LoVo (cell line): Measurements from ENCODE around the gene POFUT2.
A peak's percentile ranks its signal among the peaks of the same experiment; 100 is the strongest.

Experiments
- DNase-seq: peaks from one replicate; pipeline ENCODE4 v3.0.0-alpha.2; 2016; ENCODE audit warnings: low spot score

The POFUT2 gene

DNA sequence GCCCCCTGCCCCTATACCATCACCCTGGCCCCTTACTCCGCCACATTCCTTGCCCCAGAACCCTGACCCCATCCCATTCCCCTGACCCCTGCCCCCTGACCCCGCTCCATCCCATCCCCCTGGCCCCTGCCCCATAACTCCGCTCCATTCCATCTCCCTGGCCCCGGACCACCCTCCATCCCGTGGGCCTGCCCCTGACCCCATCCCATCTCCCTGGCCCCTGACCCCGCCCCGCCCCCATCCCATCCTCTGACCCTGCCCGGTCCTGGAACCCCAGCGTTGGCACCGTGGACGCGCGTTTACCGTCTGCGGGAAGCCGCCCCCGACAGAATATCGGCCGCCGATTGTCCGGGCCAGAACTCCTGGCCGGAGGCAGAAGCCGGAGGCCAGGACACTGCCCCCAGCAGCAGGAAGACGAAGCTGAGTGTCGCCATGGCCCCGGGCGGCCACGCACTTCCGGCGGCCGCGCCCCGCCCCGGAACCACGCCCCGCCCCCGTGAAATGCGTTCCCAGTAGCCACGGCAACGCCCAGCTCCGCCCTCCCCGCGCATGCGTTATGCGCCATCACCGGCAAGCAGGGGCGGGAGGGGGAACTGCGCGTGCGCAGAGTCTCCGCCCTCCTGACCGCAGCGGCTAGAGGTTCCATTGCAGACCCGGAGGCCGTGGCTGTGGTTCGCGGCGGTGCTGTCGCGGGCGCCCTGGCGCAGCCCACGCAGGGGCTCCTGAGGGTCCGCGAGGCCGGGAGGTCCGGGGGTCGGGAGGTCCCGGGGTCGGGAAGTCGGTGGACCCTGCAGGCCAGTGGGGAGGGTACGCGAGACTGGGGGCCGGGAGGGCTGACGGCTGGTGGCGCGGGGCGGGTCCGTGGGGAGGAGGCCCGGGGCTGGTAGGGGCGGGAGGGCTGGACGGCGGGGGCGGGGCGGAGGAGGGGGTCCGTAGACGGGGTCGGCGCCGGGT is at the start of gene POFUT2:
Gene POFUT2 (minus strand): TSS at position 458 of the 954 bp plus-strand sequence. CDS start 24 bp downstream, at position 434.
- DNase-seq, result peak; percentile 96

- DNase-seq, result no peak
These were observed 49.2 kb upstream of the POFUT2 start for GRCh38 chr21:45336870-45337269.

DNA sequence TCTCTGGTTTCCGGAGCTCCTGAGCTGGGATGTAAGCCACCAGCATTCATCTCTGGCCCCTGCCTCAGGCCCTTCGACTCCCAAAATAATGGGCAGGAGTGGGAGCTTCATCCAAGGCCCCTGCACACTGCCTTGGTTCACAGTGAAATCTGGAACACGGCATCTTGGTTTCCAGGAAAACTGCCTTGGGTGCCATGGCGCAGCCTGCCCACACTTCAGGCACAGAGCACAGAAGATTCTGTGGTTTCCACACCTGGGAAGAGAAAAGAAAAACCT is 48.8 kb upstream of the POFUT2 start:
- DNase-seq, result no peak

- no peak for DNase-seq
These were observed 48.3 kb upstream of the POFUT2 start for GRCh38 chr21:45335761-45336534.

DNA sequence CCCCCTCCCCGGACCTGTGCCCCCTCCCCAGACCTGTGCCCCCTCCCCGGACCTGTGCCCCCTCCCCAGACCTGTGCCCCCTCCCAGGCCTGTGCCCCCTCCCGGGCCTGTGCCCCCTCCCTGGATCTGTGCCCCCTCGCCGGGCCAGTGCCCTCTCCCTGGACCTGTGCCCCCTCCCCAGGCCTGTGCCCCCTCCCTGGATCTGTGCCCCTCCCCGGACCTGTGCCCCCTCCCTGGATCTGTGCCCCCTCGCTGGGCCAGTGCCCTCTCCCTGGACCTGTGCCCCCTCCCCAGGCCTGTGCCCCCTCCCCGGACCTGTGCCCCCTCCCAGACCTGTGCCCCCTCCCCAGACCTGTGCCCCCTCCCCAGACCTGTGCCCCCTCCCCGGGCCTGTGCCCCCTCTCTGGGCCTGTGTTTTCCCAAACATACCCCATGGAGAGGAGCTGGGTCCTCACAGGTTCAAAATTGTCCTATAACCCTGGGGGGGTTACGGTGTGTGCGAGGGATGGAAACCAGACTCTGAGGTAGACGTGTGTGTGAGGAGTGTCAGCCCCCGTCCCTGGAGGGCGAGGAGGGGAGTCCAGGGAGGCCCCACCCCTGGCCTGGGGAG is 47.6 kb upstream of the POFUT2 start:
- no peak for DNase-seq

DNA sequence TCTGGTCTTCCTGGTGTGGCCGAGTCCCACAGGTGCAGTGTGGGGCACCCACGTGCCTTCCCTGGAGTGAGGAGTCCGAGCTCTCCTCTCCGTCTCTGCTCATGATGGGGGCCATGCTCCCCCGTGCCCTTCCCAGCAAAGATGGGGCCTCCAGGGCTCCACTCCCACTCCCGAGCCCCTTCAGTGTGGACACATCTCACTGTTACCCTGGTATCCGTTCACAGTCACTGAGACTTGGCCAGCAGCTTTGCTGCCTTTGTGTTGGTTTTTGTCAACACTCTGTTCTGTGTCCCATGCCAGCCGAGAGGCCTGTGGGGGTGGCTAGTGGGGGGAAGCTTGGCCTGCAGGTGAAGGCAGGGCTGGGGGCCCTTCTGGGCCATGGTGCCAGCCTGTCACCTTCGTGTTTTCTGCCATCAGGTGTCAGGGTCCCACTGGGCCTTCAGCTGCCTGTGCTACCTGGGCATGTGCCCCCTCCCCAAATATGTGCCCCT is 46.9 kb upstream of the POFUT2 start:
- no peak for DNase-seq

- DNase-seq, result no peak
These were observed 46.4 kb upstream of the POFUT2 start for GRCh38 chr21:45334134-45334533.

DNA sequence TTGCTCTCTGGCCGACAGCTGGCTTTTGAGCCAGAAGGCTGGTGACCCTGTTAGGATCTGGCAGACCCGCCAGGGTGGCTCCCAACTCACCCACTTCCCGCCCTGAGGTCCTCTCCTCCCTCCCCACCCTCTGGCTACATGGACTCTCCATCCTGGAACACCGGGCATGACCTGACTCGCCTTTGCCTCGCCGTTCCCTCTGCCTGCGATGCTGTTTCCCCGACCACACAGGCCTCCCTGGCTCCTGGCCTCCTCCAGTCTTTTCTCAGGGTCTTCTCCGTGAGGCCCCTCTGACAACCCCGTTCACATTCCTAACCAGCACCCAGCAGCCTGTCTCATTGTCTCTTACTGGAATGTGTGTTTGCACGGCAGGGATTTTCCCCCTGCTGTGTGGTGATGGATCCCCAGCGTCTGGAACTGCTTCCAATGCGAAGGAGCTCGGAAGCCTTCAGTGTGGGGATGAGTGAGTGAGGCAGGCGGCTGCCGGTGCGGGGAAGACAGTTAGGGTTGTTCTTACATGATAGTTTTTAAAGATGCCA is 46.0 kb upstream of the POFUT2 start:
- no peak for DNase-seq

DNA sequence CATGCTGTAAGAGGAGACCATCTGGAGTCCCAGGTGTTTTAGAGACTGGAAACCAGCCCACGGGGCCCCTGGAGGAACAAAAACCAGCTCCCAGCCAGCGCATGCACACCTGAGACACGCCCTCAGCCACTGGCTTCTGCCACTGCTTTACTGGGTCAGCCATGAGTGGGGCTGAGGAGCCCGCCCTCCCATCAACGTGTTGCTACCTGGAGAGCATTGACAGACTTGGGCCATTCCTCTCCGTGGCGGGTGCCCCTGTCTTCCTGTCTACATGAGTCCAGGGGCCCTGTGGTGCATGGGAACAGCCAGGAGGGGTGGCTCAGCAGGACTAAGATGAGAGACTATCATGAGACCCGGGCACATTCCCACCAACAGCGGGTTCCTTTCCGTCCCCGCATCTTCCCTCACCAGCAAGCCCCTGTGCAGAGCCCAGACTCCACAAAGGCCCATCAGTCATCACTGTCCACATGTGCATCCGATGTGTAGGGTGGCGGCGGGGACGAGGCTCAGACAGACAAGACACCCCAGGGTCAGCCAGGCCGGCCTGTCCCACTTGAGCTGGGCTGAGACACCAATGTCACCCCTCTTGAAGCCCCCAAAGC is 45.4 kb upstream of the POFUT2 start:
- no peak for DNase-seq

GRCh38 chr21:45332415-45332814 is 44.7 kb upstream of the POFUT2 start:
- DNase-seq, result no peak

- no peak for DNase-seq
These were observed 43.9 kb upstream of the POFUT2 start for GRCh38 chr21:45331531-45332147.

- no peak for DNase-seq
These were observed 43.2 kb upstream of the POFUT2 start for GRCh38 chr21:45330851-45331261.

GRCh38 chr21:45330075-45330781 is 42.5 kb upstream of the POFUT2 start:
- DNase-seq, result peak; percentile 86

DNA sequence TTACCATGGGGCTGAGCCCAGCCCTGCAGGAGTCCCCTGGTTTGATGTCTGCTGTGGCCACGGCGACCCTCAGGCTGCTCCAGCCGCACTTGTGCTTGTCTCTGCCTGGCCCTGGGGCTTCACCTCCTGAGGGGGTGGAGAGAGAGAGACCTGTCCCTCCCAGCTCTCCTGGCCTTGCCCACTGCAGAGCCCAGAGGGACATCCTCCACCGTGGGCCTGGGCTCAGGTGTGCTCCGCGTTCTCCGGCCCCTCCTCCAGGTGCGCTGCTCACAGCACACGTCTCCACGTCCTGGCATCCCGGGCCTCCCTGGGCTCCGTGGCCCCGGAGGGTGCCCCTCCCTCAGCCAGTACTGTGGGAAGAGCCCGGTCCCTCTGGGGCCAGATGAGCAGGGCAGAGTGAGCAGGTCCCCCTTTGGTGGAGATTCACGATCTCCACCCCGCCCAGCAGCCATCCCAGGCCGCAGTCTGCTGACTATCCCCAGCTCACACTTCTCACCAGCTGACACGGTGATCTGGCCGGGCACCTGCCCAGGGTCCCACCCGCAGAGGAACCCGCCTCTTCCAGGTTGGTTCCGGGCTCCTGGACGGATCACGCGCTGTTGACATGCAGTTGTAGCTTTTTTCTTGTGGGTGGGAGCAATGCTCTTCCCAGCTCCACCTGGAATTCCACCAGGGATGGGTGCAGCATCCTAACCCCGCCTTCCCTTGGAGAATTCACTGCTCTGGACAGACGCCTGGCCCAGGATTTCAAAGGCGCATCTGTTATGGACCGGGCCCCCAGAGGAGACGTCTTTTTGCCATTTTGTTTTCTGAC is 41.8 kb upstream of the POFUT2 start:
- peak; percentile 82 for DNase-seq

GRCh38 chr21:45328198-45329091 is 40.8 kb upstream of the POFUT2 start:
- no peak for DNase-seq

GRCh38 chr21:45327441-45328197 is 39.9 kb upstream of the POFUT2 start:
- no peak for DNase-seq

GRCh38 chr21:45326891-45327440 is 39.3 kb upstream of the POFUT2 start:
- no peak for DNase-seq
